Lung (tissue), 12 donors: Measurements from ENCODE around the gene CTNNBIP1. TPM values are rescaled to one million over a fixed set of nuclear protein-coding genes. Genes with fewer than 3 reads are reported as not detected.

Source experiments
- ATAC-seq: fragments of 200-7000 bp; cut with Tn5 transposase; one replicate; pipeline ENCODE4 v1.9.1; 2020; ENCODE audit warnings: moderate number of reproducible peaks; ENCODE audit not compliant: insufficient read depth, low FRiP score
- DNase-seq, 3 donors: peaks; one replicate each; pipeline ENCODE4 v3.0.0-alpha.2; 2013 to 2017
- H3K27ac ChIP-seq, 2 donors: one replicate each; pipeline ENCODE4 v1.5.1; 2013; ENCODE audit warnings: mild to moderate bottlenecking in 2 of 2, moderate library complexity in 2 of 2, control low read depth in 1 of 2, inconsistent platforms in 1 of 2, low read depth in 1 of 2, low read length in 1 of 2
- H3K27me3 ChIP-seq, 3 donors: one replicate each; pipeline ENCODE4 v1.5.1; 2013; ENCODE audit warnings: low read length in 2 of 3; ENCODE audit not compliant: control insufficient read depth in 3 of 3, insufficient read depth in 3 of 3
- H3K36me3 ChIP-seq, 4 donors: one replicate each; pipeline ENCODE4 v1.5.1; 2013; ENCODE audit warnings: low read length in 4 of 4, mild to moderate bottlenecking in 1 of 4, moderate library complexity in 1 of 4; ENCODE audit not compliant: control insufficient read depth in 4 of 4, insufficient read depth in 4 of 4
- H3K4me1 ChIP-seq, 5 donors: one replicate each; pipeline ENCODE4 v1.5.1; 2013; ENCODE audit warnings: low read length in 5 of 5, mild to moderate bottlenecking in 2 of 5, moderate library complexity in 1 of 5; ENCODE audit not compliant: control insufficient read depth in 5 of 5, insufficient read depth in 5 of 5
- H3K4me3 ChIP-seq: one replicate; pipeline ENCODE4 v1.5.1; 2013; ENCODE audit warnings: mild to moderate bottlenecking, control low read depth, moderate library complexity
- H3K9ac ChIP-seq, 2 donors: one replicate each; pipeline ENCODE4 v1.5.1; 2013; ENCODE audit warnings: low read length in 2 of 2, control low read depth in 1 of 2; ENCODE audit not compliant: insufficient read depth in 1 of 2
- H3K9me3 ChIP-seq, 4 donors: one replicate each; pipeline ENCODE4 v1.5.1; 2013; ENCODE audit warnings: low read length in 3 of 4, mild to moderate bottlenecking in 1 of 4, moderate library complexity in 1 of 4; ENCODE audit not compliant: control insufficient read depth in 4 of 4, insufficient read depth in 3 of 4
- WGBS, 2 donors: extraction: QIAGEN DNeasy Blood & Tissue Kit; methylation state at CpG; one replicate each; pipeline ENCODE4 v1.1.7; 2013; 5-methylcytosine and 5-hydroxymethylcytosine counted together
- polyA plus RNA-seq, 2 donors: library from polyadenylated mRNA; stranded (reverse); fragments of 200-250 nt; gene quantifications; one replicate each; pipeline ENCODE4 v1.2.1, GENCODE V29; 2013
- total RNA-seq, 2 donors: library from RNA; depleted of rRNA in 1 of 2; stranded (reverse); fragments of >200 nt in 1 of 2; gene quantifications; one replicate each; pipeline ENCODE4 v1.2.1, GENCODE V29; 2014 to 2021
- TF ChIP-seq, protein P1 (sequence below): IDR thresholded peaks from 2 replicates; pipeline ENCODE4 v1.5.1; 2012; ENCODE audit warnings: mild to moderate bottlenecking; ENCODE audit errors: control extremely low read depth, extremely low read depth
- donor health status: control.
- donor health status: control.
- donor health status: Bipolar disorder and iron deficiency.
- donor health status: healthy.
- donor health status: DM: yes; HTN: yes; CAD: no.

CTNNBIP1 gene
- total and polyA plus RNA-seq, 4 donors = 31.2 to 57.1 (median 32.2) TPM

- WGBS, 2 donors = 61 to 93% methylated on average over 2 of the region's 2 CpGs
- Histone ChIP-seq H3K9me3 (no peaks in the 10 kb centered on the region), H3K36me3 (peaks cover 0 to 2% (median 0%) of the 10 kb centered on the region in 4 donors), H3K27ac (no peak overlapping the region), H3K4me3 (no peak overlapping the region), H3K9ac (no peak overlapping the region), H3K4me1 (peaks cover 0 to 10% (median 0%) of the 10 kb centered on the region in 5 donors), H3K27me3 (no peaks in the 10 kb centered on the region)
- ATAC-seq = no peak
- DNase-seq = no peak
- TF ChIP-seq, protein P1, sequence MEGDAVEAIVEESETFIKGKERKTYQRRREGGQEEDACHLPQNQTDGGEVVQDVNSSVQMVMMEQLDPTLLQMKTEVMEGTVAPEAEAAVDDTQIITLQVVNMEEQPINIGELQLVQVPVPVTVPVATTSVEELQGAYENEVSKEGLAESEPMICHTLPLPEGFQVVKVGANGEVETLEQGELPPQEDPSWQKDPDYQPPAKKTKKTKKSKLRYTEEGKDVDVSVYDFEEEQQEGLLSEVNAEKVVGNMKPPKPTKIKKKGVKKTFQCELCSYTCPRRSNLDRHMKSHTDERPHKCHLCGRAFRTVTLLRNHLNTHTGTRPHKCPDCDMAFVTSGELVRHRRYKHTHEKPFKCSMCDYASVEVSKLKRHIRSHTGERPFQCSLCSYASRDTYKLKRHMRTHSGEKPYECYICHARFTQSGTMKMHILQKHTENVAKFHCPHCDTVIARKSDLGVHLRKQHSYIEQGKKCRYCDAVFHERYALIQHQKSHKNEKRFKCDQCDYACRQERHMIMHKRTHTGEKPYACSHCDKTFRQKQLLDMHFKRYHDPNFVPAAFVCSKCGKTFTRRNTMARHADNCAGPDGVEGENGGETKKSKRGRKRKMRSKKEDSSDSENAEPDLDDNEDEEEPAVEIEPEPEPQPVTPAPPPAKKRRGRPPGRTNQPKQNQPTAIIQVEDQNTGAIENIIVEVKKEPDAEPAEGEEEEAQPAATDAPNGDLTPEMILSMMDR = no peak
These were observed 94.9 kb downstream of the CTNNBIP1 start for GRCh38 chr1:9815150-9815549.

DNA sequence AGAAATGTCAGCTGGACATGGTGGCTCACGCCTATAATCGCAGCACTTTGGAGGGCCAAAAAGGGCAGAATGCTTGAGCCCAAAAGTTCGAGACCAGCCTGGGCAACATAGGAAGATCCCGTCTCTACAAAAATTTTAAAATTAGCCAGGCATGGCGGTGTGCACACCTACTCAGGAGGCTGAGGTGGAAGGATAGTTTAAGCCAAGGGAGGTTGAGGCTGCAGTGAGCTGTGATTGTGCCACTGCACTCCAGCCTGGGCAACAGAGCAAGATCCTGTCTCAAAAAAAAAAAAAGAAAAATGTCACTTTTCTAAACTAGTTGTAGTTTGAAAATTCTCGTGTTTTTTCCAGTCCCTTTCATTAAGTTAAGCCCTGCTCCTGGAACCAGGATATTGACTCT is 95.5 kb downstream of the CTNNBIP1 start:
- no peak overlapping the region for H3K27ac ChIP-seq
- H3K36me3 ChIP-seq = peaks cover 0 to 2% (median 0%) of the 10 kb centered on the region in 4 donors
- DNase-seq (no peak), ATAC-seq (no peak)
- 96 to 97% methylated on average over 6 of the region's 6 CpGs for WGBS, 2 donors
- no peak overlapping the region for H3K4me3 ChIP-seq
- no peak overlapping the region for H3K9ac ChIP-seq
- TF ChIP-seq, protein P1 = no peak
- H3K9me3 ChIP-seq = no peaks in the 10 kb centered on the region
- peaks cover 0 to 10% (median under 1%) of the 10 kb centered on the region in 5 donors for H3K4me1 ChIP-seq
- no peaks in the 10 kb centered on the region for H3K27me3 ChIP-seq

DNA sequence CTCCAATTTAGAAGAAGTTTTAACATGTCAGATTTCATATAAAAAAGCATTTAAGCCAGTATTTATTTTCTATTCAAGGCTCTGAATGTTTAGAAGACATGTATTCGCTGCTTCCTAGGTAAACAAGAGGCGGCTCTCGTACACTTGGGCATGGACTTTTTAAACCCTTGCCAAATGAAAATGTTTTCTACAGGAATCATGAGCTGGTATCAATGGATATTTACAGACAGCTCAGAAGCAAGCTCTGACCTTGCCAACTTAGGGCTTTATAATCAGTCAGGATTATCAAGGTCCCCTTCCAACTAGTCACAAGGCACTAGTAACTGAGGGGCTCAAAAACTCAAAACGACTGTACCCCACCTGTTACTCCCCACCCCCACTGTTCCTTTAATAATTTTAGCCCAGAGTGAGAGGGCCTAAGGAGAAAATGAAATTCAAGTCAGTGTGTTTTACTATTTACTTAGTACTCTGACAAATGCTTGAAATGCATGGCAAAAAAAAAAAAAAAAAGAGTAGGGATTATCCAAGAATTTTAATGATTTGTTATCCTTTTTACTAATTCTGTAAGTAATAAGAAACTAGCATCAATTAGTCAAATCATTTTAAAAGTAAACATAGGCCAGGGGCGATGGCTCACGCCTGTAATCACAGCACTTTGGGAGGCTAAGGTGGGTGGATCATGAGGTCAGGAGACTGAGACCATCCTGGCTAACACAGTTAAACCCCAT is 98.7 kb downstream of the CTNNBIP1 start:
- no peak for ATAC-seq
- Histone ChIP-seq H3K27me3 (no peaks in the 10 kb centered on the region), H3K4me1 (peaks cover 0 to 14% (median 10%) of the 10 kb centered on the region in 5 donors), H3K9ac (no peak overlapping the region), H3K36me3 (peaks cover 0 to 2% (median 0%) of the 10 kb centered on the region in 4 donors), H3K9me3 (no peaks in the 10 kb centered on the region), H3K27ac (no peak overlapping the region), H3K4me3 (no peak overlapping the region)
- no peak for DNase-seq
- TF ChIP-seq, protein P1 = no peak
- 76 to 81% methylated on average over 6 of the region's 6 CpGs for WGBS, 2 donors

GRCh38 chr1:9809100-9809510 is 101.0 kb downstream of the CTNNBIP1 start:
- 70 to 75% methylated on average over 8 of the region's 8 CpGs for WGBS, 2 donors
- Histone ChIP-seq H3K9me3 (no peaks in the 10 kb centered on the region), H3K4me3 (no peak overlapping the region), H3K4me1 (peaks cover 0 to 14% (median 10%) of the 10 kb centered on the region in 5 donors), H3K27ac (no peak overlapping the region), H3K36me3 (peaks cover 0 to 2% (median 0%) of the 10 kb centered on the region in 4 donors), H3K9ac (no peak overlapping the region), H3K27me3 (no peaks in the 10 kb centered on the region)
- TF ChIP-seq, protein P1 = no peak
- DNase-seq (peak in 2 of 3 donors; percentile 35 to 55), ATAC-seq (no peak)
